Neural progenitor cell (in vitro differentiated cells): Measurements from ENCODE around the gene ERICH4. TPM values are rescaled to one million over a fixed set of nuclear protein-coding genes. Genes with fewer than 3 reads are reported as not detected.

Experiments
- DNase-seq: peaks from one replicate; pipeline ENCODE4 v3.0.0-alpha.2; 2016; ENCODE audit warnings: low spot score
- H2AFZ ChIP-seq: fragments of 200-600 bp; sonication (generic); replicated peaks from 2 replicates; pipeline ENCODE4 v1.6.1; 2016; ENCODE audit warnings: antibody characterized with exemption
- H3F3A ChIP-seq: fragments of 200-600 bp; sonication (generic); 2 replicates; pipeline ENCODE4 v1.6.1; 2016; ENCODE audit warnings: antibody characterized with exemption, low read depth
- H3K27ac ChIP-seq: fragments of 200-600 bp; sonication (generic); 2 replicates; pipeline ENCODE4 v1.5.1; 2016; ENCODE audit warnings: mild to moderate bottlenecking
- H3K27me3 ChIP-seq: fragments of 200-600 bp; sonication (generic); 2 replicates; pipeline ENCODE4 v1.6.1; 2016; ENCODE audit warnings: mild to moderate bottlenecking, moderate library complexity
- H3K36me3 ChIP-seq: fragments of 200-600 bp; sonication (generic); 2 replicates; pipeline ENCODE4 v1.5.1; 2016
- H3K4me1 ChIP-seq: fragments of 200-600 bp; sonication (generic); 2 replicates; pipeline ENCODE4 v1.6.1; 2016; ENCODE audit warnings: mixed run types
- H3K4me2 ChIP-seq: fragments of 200-600 bp; sonication (generic); 2 replicates; pipeline ENCODE4 v1.6.1; 2016
- H3K4me3 ChIP-seq: fragments of 200-600 bp; sonication (generic); 2 replicates; pipeline ENCODE4 v1.5.1; 2016
- H3K79me2 ChIP-seq: fragments of 200-600 bp; sonication (generic); 2 replicates; pipeline ENCODE4 v1.6.1; 2016; ENCODE audit warnings: low read depth
- H3K9ac ChIP-seq: fragments of 200-600 bp; sonication (generic); 2 replicates; pipeline ENCODE4 v1.6.1; 2016
- H3K9me3 ChIP-seq: fragments of 200-600 bp; sonication (generic); 2 replicates; pipeline ENCODE4 v1.5.1; 2016; ENCODE audit warnings: low read depth
- H4K20me1 ChIP-seq: fragments of 200-600 bp; sonication (generic); 2 replicates; pipeline ENCODE4 v1.6.1; 2016; ENCODE audit warnings: low read depth
- H3K27ac Mint-ChIP-seq: 3 replicates; pipeline ENCODE4 v1.8.0; 2021; ENCODE audit warnings: mixed read lengths
- H3K27me3 Mint-ChIP-seq: 2 replicates; pipeline ENCODE4 v1.8.0; 2022; ENCODE audit warnings: low read depth, mild to moderate bottlenecking, inconsistent platforms, moderate library complexity, mixed read lengths; ENCODE audit not compliant: insufficient read depth
- H3K36me3 Mint-ChIP-seq: 3 replicates; pipeline ENCODE4 v1.8.0; 2021; ENCODE audit warnings: mixed read lengths
- H3K4me1 Mint-ChIP-seq: 3 replicates; pipeline ENCODE4 v1.8.0; 2021; ENCODE audit warnings: mixed read lengths
- H3K4me3 Mint-ChIP-seq: 3 replicates; pipeline ENCODE4 v1.8.0; 2021; ENCODE audit warnings: mild to moderate bottlenecking, moderate library complexity, mixed read lengths
- H3K9me3 Mint-ChIP-seq: 3 replicates; pipeline ENCODE4 v1.8.0; 2020; ENCODE audit warnings: mixed read lengths
- EZH2 ChIP-seq: fragments of 200-600 bp; sonication (generic); IDR thresholded peaks from 2 replicates; pipeline ENCODE4 v1.6.1; 2017; ENCODE audit warnings: antibody characterized with exemption, mild to moderate bottlenecking, moderate library complexity
- EZH2phosphoT487 ChIP-seq: fragments of 200-600 bp; sonication (generic); IDR thresholded peaks from 2 replicates; pipeline ENCODE4 v1.6.1; 2017; ENCODE audit warnings: antibody characterized with exemption
- total RNA-seq: library from RNA; depleted of rRNA; stranded (reverse); fragments of >200 nt; gene quantifications from 2 replicates; pipeline ENCODE4 v1.2.3, GENCODE V29; 2015; ENCODE audit warnings: low replicate concordance
- TF ChIP-seq, protein P1 (sequence below): fragments of 200-600 bp; sonication (generic); IDR thresholded peaks from 2 replicates; pipeline ENCODE4 v1.5.1; 2017; ENCODE audit warnings: antibody characterized with exemption, mild to moderate bottlenecking

ERICH4 gene
- total RNA-seq, 1 donor from 2014 or later = not detected

DNA sequence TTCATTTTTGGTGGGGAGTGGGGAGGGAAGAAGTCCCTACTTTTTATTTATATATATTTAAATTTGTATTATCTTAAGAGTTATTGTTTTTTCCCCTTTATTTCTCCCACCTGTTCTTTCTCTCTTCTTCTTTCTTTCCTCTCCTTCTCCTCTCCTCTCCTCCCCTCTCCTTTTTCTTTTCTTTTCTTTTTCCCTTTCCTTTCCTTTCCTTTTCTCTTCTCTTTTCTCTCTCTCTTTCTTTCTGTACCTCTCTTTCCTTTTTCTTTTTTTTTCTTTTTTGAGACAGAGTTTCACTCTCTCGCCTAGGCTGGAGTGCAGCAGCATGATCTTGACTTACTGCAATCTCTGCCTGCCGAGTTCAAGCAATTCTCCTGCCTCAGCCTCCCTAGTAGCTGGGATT lies 43.4 kb upstream of the ERICH4 start:
- Histone ChIP-seq H4K20me1 (peaks cover 5% of the 10 kb centered on the region), H3K9ac (no peak overlapping the region), H3K9me3 (no peaks in the 10 kb centered on the region), H3K4me2 (no peak overlapping the region), H3K4me1 (peaks cover 7% of the 10 kb centered on the region), H3K4me3 (no peak overlapping the region), H2AFZ (no peak overlapping the region), H3K36me3 (no peaks in the 10 kb centered on the region), H3F3A (peaks cover 4% of the 10 kb centered on the region), H3K27me3 (no peaks in the 10 kb centered on the region), H3K27ac (no peak overlapping the region), H3K79me2 (peaks cover 42% of the 10 kb centered on the region)
- DNase-seq = no peak
- H3K9me3 Mint-ChIP-seq = no peaks in the 10 kb centered on the region
- H3K27me3 Mint-ChIP-seq = peaks cover 8% of the 10 kb centered on the region
- H3K36me3 Mint-ChIP-seq = peaks cover 2% of the 10 kb centered on the region
- peaks cover 26% of the 10 kb centered on the region for H3K4me1 Mint-ChIP-seq
- H3K4me3 Mint-ChIP-seq = peak overlapping the region; percentile 98
- H3K27ac Mint-ChIP-seq = no peak overlapping the region
- TF ChIP-seq EZH2 (no peak), EZH2phosphoT487 (no peak)
- TF ChIP-seq, protein P1, sequence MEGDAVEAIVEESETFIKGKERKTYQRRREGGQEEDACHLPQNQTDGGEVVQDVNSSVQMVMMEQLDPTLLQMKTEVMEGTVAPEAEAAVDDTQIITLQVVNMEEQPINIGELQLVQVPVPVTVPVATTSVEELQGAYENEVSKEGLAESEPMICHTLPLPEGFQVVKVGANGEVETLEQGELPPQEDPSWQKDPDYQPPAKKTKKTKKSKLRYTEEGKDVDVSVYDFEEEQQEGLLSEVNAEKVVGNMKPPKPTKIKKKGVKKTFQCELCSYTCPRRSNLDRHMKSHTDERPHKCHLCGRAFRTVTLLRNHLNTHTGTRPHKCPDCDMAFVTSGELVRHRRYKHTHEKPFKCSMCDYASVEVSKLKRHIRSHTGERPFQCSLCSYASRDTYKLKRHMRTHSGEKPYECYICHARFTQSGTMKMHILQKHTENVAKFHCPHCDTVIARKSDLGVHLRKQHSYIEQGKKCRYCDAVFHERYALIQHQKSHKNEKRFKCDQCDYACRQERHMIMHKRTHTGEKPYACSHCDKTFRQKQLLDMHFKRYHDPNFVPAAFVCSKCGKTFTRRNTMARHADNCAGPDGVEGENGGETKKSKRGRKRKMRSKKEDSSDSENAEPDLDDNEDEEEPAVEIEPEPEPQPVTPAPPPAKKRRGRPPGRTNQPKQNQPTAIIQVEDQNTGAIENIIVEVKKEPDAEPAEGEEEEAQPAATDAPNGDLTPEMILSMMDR = no peak

DNA sequence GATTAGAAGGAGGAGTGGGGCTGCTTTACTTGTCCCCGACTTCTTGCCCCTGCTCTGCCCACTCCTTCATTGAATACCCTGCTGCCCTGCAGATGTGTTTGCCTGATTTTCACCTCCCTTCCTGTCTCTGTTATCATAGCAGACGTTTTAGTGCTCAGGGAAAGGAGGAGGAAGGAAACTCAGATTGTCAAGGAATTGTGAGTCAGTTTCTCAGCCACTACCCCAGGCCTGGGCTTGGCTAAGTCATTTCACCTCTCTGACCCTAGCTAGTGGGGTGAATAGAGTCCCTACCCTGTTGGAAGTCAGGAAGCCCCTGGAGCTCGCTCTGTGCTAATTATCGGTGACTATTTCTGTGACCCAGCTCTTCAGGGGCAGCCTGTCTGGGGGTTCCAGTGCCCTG lies 41.5 kb upstream of the ERICH4 start:
- Histone ChIP-seq H3K4me3 (no peak overlapping the region), H3K27me3 (no peaks in the 10 kb centered on the region), H3K36me3 (no peaks in the 10 kb centered on the region), H3K4me2 (no peak overlapping the region), H3K9me3 (no peaks in the 10 kb centered on the region), H4K20me1 (peaks cover 11% of the 10 kb centered on the region), H3K9ac (no peak overlapping the region), H2AFZ (no peak overlapping the region), H3K27ac (no peak overlapping the region), H3K4me1 (peaks cover 7% of the 10 kb centered on the region), H3F3A (no peaks in the 10 kb centered on the region), H3K79me2 (peaks cover 29% of the 10 kb centered on the region)
- Mint-ChIP-seq H3K27ac (no peak overlapping the region), H3K4me3 (no peak overlapping the region), H3K9me3 (no peaks in the 10 kb centered on the region), H3K27me3 (peaks cover 7% of the 10 kb centered on the region), H3K36me3 (peaks cover 2% of the 10 kb centered on the region), H3K4me1 (peaks cover 16% of the 10 kb centered on the region)
- DNase-seq = no peak
- no peak for TF ChIP-seq EZH2
- TF ChIP-seq, protein P1 = no peak
- no peak for TF ChIP-seq EZH2phosphoT487

DNA sequence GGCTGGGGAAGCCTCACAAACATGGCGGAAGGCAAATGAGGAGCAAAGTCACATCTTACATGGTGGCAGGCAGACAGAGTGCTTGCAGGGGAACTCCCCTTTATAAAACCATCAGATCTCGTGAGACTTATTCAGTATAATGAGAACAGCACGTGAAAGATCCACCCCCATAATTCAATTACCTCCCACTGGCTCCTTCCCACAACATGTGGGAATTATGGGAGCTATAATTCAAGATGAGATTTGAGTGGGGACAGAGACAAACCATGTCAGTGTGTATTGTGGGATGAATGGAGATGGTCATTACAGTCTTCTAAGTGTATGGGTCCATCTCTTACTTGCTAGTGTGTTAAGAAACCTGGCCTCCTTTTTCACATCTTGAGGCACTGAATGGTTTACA lies 40.9 kb upstream of the ERICH4 start:
- peaks cover 7% of the 10 kb centered on the region for H3K4me1 ChIP-seq
- H3K36me3 Mint-ChIP-seq = peaks cover 2% of the 10 kb centered on the region
- H3K9ac ChIP-seq = no peak overlapping the region
- no peak overlapping the region for H3K4me3 ChIP-seq
- H4K20me1 ChIP-seq = peaks cover 13% of the 10 kb centered on the region
- no peak overlapping the region for H3K27ac ChIP-seq
- no peak overlapping the region for H3K4me2 ChIP-seq
- H3K79me2 ChIP-seq = peaks cover 24% of the 10 kb centered on the region
- TF ChIP-seq, protein P1 = no peak
- TF ChIP-seq EZH2 (no peak), EZH2phosphoT487 (no peak)
- H3K9me3 ChIP-seq = no peaks in the 10 kb centered on the region
- no peaks in the 10 kb centered on the region for H3K36me3 ChIP-seq
- no peaks in the 10 kb centered on the region for H3K9me3 Mint-ChIP-seq
- no peak overlapping the region for H3K4me3 Mint-ChIP-seq
- peaks cover 5% of the 10 kb centered on the region for H3F3A ChIP-seq
- peaks cover 5% of the 10 kb centered on the region for H3K27me3 Mint-ChIP-seq
- no peak for DNase-seq
- no peak overlapping the region for H2AFZ ChIP-seq
- no peaks in the 10 kb centered on the region for H3K27me3 ChIP-seq
- peaks cover 17% of the 10 kb centered on the region for H3K4me1 Mint-ChIP-seq
- H3K27ac Mint-ChIP-seq = no peak overlapping the region
